H9 (cell line): Measurements from ENCODE around the gene PTPRN2. TPM values are rescaled to one million over a fixed set of nuclear protein-coding genes. Genes with fewer than 3 reads are reported as not detected.

Experiments
- DNase-seq: peaks from one replicate; pipeline ENCODE4 v3.0.0-alpha.2; 2017
- H2AFZ ChIP-seq: one replicate; pipeline ENCODE4 v1.6.1; 2013; ENCODE audit warnings: mild to moderate bottlenecking, low read length, control low read depth, moderate library complexity
- H2AK5ac ChIP-seq: 2 replicates; pipeline ENCODE4 v1.6.1; 2013; ENCODE audit warnings: low read length, control low read depth, mixed read lengths; ENCODE audit not compliant: insufficient read length
- H2BK120ac ChIP-seq: one replicate; pipeline ENCODE4 v1.6.1; 2013; ENCODE audit warnings: low read depth, mild to moderate bottlenecking, low read length, control low read depth, inconsistent platforms; ENCODE audit not compliant: poor library complexity, severe bottlenecking
- H2BK12ac ChIP-seq: 2 replicates; pipeline ENCODE4 v1.6.1; 2013; ENCODE audit warnings: low read length, control low read depth, mixed read lengths, low read depth; ENCODE audit not compliant: insufficient read length
- H2BK15ac ChIP-seq: 2 replicates; pipeline ENCODE4 v1.6.1; 2013; ENCODE audit warnings: low read depth, low read length, control low read depth
- H2BK20ac ChIP-seq: one replicate; pipeline ENCODE4 v1.6.1; 2013; ENCODE audit warnings: low read depth, mild to moderate bottlenecking, low read length, control low read depth, inconsistent platforms; ENCODE audit not compliant: poor library complexity, severe bottlenecking
- H2BK5ac ChIP-seq: 2 replicates; pipeline ENCODE4 v1.6.1; 2013; ENCODE audit warnings: low read length, control low read depth, mixed read lengths; ENCODE audit not compliant: insufficient read length
- H3K14ac ChIP-seq: 2 replicates; pipeline ENCODE4 v1.6.1; 2013; ENCODE audit warnings: low read length, control low read depth; ENCODE audit not compliant: insufficient read depth
- H3K18ac ChIP-seq: 2 replicates; pipeline ENCODE4 v1.6.1; 2013; ENCODE audit warnings: low read depth, mild to moderate bottlenecking, mixed read lengths, low read length, control low read depth; ENCODE audit not compliant: insufficient read length
- H3K23ac ChIP-seq: 2 replicates; pipeline ENCODE4 v1.6.1; 2013; ENCODE audit warnings: low read length, control low read depth, mixed read lengths, low read depth; ENCODE audit not compliant: insufficient read length
- H3K23me2 ChIP-seq: 2 replicates; pipeline ENCODE4 v1.6.1; 2013; ENCODE audit warnings: low read depth, mild to moderate bottlenecking, mixed read lengths, low read length, control low read depth; ENCODE audit not compliant: insufficient read length, poor library complexity, severe bottlenecking
- H3K27ac ChIP-seq: 2 replicates; pipeline ENCODE4 v1.5.1; 2013; ENCODE audit warnings: low read length, control low read depth, mixed read lengths, low read depth; ENCODE audit not compliant: insufficient read length
- H3K27me3 ChIP-seq: 2 replicates; pipeline ENCODE4 v1.6.1; 2013; ENCODE audit warnings: low read length, control low read depth, inconsistent platforms; ENCODE audit not compliant: insufficient read depth
- H3K4ac ChIP-seq: 2 replicates; pipeline ENCODE4 v1.6.1; 2013; ENCODE audit warnings: low read depth, mild to moderate bottlenecking, control low read depth, inconsistent platforms, low read length, moderate library complexity
- H3K4me1 ChIP-seq: 2 replicates; pipeline ENCODE4 v1.6.1; 2013; ENCODE audit warnings: low read length, control low read depth, inconsistent platforms; ENCODE audit not compliant: insufficient read depth
- H3K4me2 ChIP-seq: 2 replicates; pipeline ENCODE4 v1.6.1; 2013; ENCODE audit warnings: low read length, control low read depth, mixed read lengths; ENCODE audit not compliant: insufficient read length, insufficient read depth
- H3K56ac ChIP-seq: 2 replicates; pipeline ENCODE4 v1.6.1; 2013; ENCODE audit warnings: low read depth, mild to moderate bottlenecking, mixed read lengths, low read length, control low read depth; ENCODE audit not compliant: insufficient read length
- H3K79me1 ChIP-seq: 2 replicates; pipeline ENCODE4 v1.6.1; 2013; ENCODE audit warnings: low read depth, mild to moderate bottlenecking, moderate library complexity, low read length, control low read depth, inconsistent platforms; ENCODE audit not compliant: insufficient read depth, poor library complexity, severe bottlenecking
- H3K79me2 ChIP-seq: 2 replicates; pipeline ENCODE4 v1.6.1; 2013; ENCODE audit warnings: low read length, control low read depth, inconsistent platforms; ENCODE audit not compliant: insufficient read depth
- H3K9ac ChIP-seq: 2 replicates; pipeline ENCODE4 v1.6.1; 2013; ENCODE audit warnings: low read length, control low read depth, mixed read lengths; ENCODE audit not compliant: insufficient read length; ENCODE audit errors: extremely low read depth
- H3K9me3 ChIP-seq: one replicate; pipeline ENCODE4 v1.6.1; 2013; ENCODE audit warnings: low read depth, low read length, inconsistent platforms; ENCODE audit not compliant: control insufficient read depth
- H3T11ph ChIP-seq: one replicate; pipeline ENCODE4 v1.6.1; 2013; ENCODE audit warnings: mild to moderate bottlenecking, low read length, control low read depth, inconsistent platforms
- H4K20me1 ChIP-seq: one replicate; pipeline ENCODE4 v1.6.1; 2013; ENCODE audit not compliant: control insufficient read depth, insufficient read length, insufficient read depth
- H4K5ac ChIP-seq: 2 replicates; pipeline ENCODE4 v1.6.1; 2013; ENCODE audit warnings: low read depth, mild to moderate bottlenecking, mixed read lengths, low read length, control low read depth; ENCODE audit not compliant: insufficient read length
- H4K8ac ChIP-seq: replicated peaks from 2 replicates; pipeline ENCODE4 v1.6.1; 2013; ENCODE audit warnings: low read length, control low read depth, mixed read lengths, low read depth; ENCODE audit not compliant: insufficient read length
- H4K91ac ChIP-seq: 2 replicates; pipeline ENCODE4 v1.6.1; 2013; ENCODE audit warnings: low read depth, mild to moderate bottlenecking, moderate library complexity, mixed read lengths, low read length, control low read depth; ENCODE audit not compliant: insufficient read length
- H3K27ac Mint-ChIP-seq, 3 experiments: 2 replicates in 2 of 3; 3 replicates in 1 of 3; pipeline ENCODE4 v1.8.0; 2020 to 2021; ENCODE audit warnings: mixed read lengths in 3 of 3, mild to moderate bottlenecking in 1 of 3, moderate library complexity in 1 of 3
- H3K27me3 Mint-ChIP-seq: 2 replicates; pipeline ENCODE4 v1.8.0; 2021; ENCODE audit warnings: low read depth, mild to moderate bottlenecking, moderate library complexity, mixed read lengths
- H3K36me3 Mint-ChIP-seq, 3 experiments: 2 replicates in 2 of 3; 3 replicates in 1 of 3; pipeline ENCODE4 v1.8.0; 2020 to 2021; ENCODE audit warnings: low read depth in 3 of 3, mixed read lengths in 3 of 3; ENCODE audit not compliant: insufficient read depth in 1 of 3
- H3K4me1 Mint-ChIP-seq, 2 experiments: 2 replicates each; pipeline ENCODE4 v1.8.0; 2020; ENCODE audit warnings: mixed read lengths in 2 of 2
- H3K4me3 Mint-ChIP-seq, 2 experiments: 2 replicates in 1 of 2; 3 replicates in 1 of 2; pipeline ENCODE4 v1.8.0; 2020 to 2021; ENCODE audit warnings: mild to moderate bottlenecking in 2 of 2, mixed read lengths in 2 of 2, moderate library complexity in 1 of 2
- H3K9me3 Mint-ChIP-seq, 2 experiments: 2 replicates in 1 of 2; 3 replicates in 1 of 2; pipeline ENCODE4 v1.8.0; 2020; ENCODE audit warnings: mild to moderate bottlenecking in 2 of 2, mixed read lengths in 2 of 2, moderate library complexity in 1 of 2
- CTCF ChIP-seq: fragments of 200-600 bp; sonication (generic); conservative IDR thresholded peaks from 3 replicates; pipeline ENCODE4 v1.8.0; 2021; ENCODE audit warnings: antibody characterized with exemption, mild to moderate bottlenecking
- WGBS: extraction: QIAGEN DNeasy Blood & Tissue Kit; methylation state at CpG from one replicate; pipeline ENCODE4 v1.1.7; 2013; ENCODE audit warnings: missing lambda C conversion rate, low lambda C conversion rate, mixed read lengths; ENCODE audit not compliant: insufficient read length; ENCODE audit errors: extremely low coverage; 5-methylcytosine and 5-hydroxymethylcytosine counted together
- total RNA-seq: library from RNA; stranded (reverse); gene quantifications from 2 replicates; pipeline ENCODE4 v1.2.1, GENCODE V29; 2021

Gene PTPRN2
- total RNA-seq, 1 experiment from 2014 or later: 5.2 TPM

- Mint-ChIP-seq H3K27ac (no peak overlapping the region), H3K36me3 (no peaks in the 10 kb centered on the region), H3K4me3 (no peak overlapping the region), H3K4me1 (no peaks in the 10 kb centered on the region), H3K27me3 (peaks cover 97% of the 10 kb centered on the region), H3K9me3 (no peaks in the 10 kb centered on the region)
- Histone ChIP-seq H4K20me1 (peaks cover 2% of the 10 kb centered on the region), H4K8ac (no peak overlapping the region), H4K91ac (no peak overlapping the region), H3T11ph (no peak overlapping the region), H3K9ac (no peak overlapping the region), H2BK20ac (no peak overlapping the region), H2BK120ac (no peak overlapping the region), H3K23me2 (no peaks in the 10 kb centered on the region), H3K79me1 (no peaks in the 10 kb centered on the region), H2AK5ac (no peak overlapping the region), H3K27ac (no peak overlapping the region), H3K14ac (no peak overlapping the region), H2AFZ (no peak overlapping the region), H3K79me2 (no peaks in the 10 kb centered on the region), H3K27me3 (peaks cover 10% of the 10 kb centered on the region; the same call in 1 of the 2 replicates), H3K9me3 (no peaks in the 10 kb centered on the region), H2BK5ac (no peak overlapping the region), H3K4ac (no peak overlapping the region), H4K5ac (no peak overlapping the region), H3K4me2 (no peak overlapping the region), H2BK15ac (no peak overlapping the region), H3K23ac (no peak overlapping the region), H2BK12ac (no peak overlapping the region), H3K56ac (no peak overlapping the region), H3K4me1 (no peaks in the 10 kb centered on the region), H3K18ac (no peak overlapping the region)
- WGBS: no CpG with 5 or more reads among the region's 21 CpGs
- TF ChIP-seq CTCF: no peak
- DNase-seq: no peak
Measured at GRCh38 chr7:157604661-157605381, 982.8 kb downstream of the PTPRN2 start.
